Heart left ventricle (tissue), 16 donors: ENCODE results near the gene PADI2. TPM values are rescaled to one million over a fixed set of nuclear protein-coding genes. Genes with fewer than 3 reads are reported as not detected.

Experiments
- ATAC-seq, 4 donors: fragments of 200-7000 bp; cut with Tn5 transposase; one replicate each; pipeline ENCODE4 v1.9.1; 2020 to 2022; ENCODE audit warnings: moderate library complexity in 4 of 4, mild to moderate bottlenecking in 3 of 4, moderate number of reproducible peaks in 1 of 4
- DNase-seq, 5 donors: peaks; one replicate each; pipeline ENCODE4 v3.0.0-alpha.2; 2020
- H3K27ac ChIP-seq, 12 donors: fragments of 200-600 bp; sonication (generic) in 4 of 12; one replicate each; pipeline versions ENCODE4 v1.5.0 to v1.8.0; 2016 to 2022; ENCODE audit warnings: mild to moderate bottlenecking in 2 of 12
- H3K27me3 ChIP-seq, 9 donors: fragments of 200-600 bp; sonication (generic) in 2 of 9; one replicate each; pipeline versions ENCODE4 v1.5.1 to v1.8.0; 2016 to 2022; ENCODE audit warnings: mild to moderate bottlenecking in 3 of 9
- H3K36me3 ChIP-seq, 9 donors: fragments of 200-600 bp; sonication (generic) in 2 of 9; one replicate each; pipeline versions ENCODE4 v1.5.0 to v1.8.0; 2018 to 2022; ENCODE audit warnings: mild to moderate bottlenecking in 2 of 9
- H3K4me1 ChIP-seq, 12 donors: fragments of 200-600 bp; sonication (generic) in 4 of 12; one replicate each; pipeline versions ENCODE4 v1.5.0 to v1.8.0; 2016 to 2022; ENCODE audit warnings: mild to moderate bottlenecking in 3 of 12
- H3K4me3 ChIP-seq, 12 donors: fragments of 200-600 bp; sonication (generic) in 4 of 12; one replicate each; pipeline versions ENCODE4 v1.5.0 to v1.8.0; 2017 to 2022; ENCODE audit warnings: mild to moderate bottlenecking in 9 of 12, moderate library complexity in 4 of 12
- H3K9me3 ChIP-seq, 12 donors: fragments of 200-600 bp; sonication (generic) in 4 of 12; one replicate each; pipeline versions ENCODE4 v1.5.0 to v1.8.0; 2016 to 2022; ENCODE audit warnings: mild to moderate bottlenecking in 1 of 12
- CTCF ChIP-seq, 12 donors: fragments of 200-600 bp; sonication (generic) in 4 of 12; IDR thresholded peaks; one replicate each; pipeline versions ENCODE4 v1.5.0 to v1.8.0; 2018 to 2022; ENCODE audit warnings: antibody characterized with exemption in 12 of 12, mild to moderate bottlenecking in 5 of 12
- POLR2A ChIP-seq, 2 donors: fragments of 450-650 bp; IDR thresholded peaks; one replicate each; pipeline ENCODE4 v1.6.1; 2017; ENCODE audit warnings: antibody characterized with exemption in 2 of 2, mild to moderate bottlenecking in 2 of 2, moderate library complexity in 2 of 2
- WGBS, 4 donors: extraction: QIAGEN DNeasy Blood & Tissue Kit in 2 of 4; methylation state at CpG; one replicate each; pipeline versions ENCODE4 v1.1.5 to v1.1.7; 2013 to 2018; 5-methylcytosine and 5-hydroxymethylcytosine counted together
- intact Hi-C, 10 donors: fragments of 100-400 bp; cut with DNase I; formaldehyde crosslinking; loops; one replicate each; pipeline versions ENCODE4 v1.11.1 to v1.14.2; 2022
- polyA plus RNA-seq, 2 donors: library from polyadenylated mRNA; stranded (reverse); fragments of 200-250 nt; gene quantifications; one replicate each; pipeline ENCODE4 v1.2.3, GENCODE V29; 2013
- total RNA-seq, 9 donors: library from RNA; depleted of rRNA in 2 of 9; stranded (reverse); fragments of >200 nt in 2 of 9; fragmentation: NEBNext Ultra II Directional in 3 of 9; extraction: Animal tissue kit (Norgen Biotek cat#: 25700) in 3 of 9; gene quantifications; one replicate each; pipeline versions ENCODE4 v1.1.0 to v1.2.4, GENCODE V29; 2016 to 2023
- donor health status: ischemic (EF 13 %, LVEDD 7.1; RV severe dilation, severe dysfunction).
- donor health status: healthy with polysubstance abuse.
- donor health status: DM: no; HTN: yes; CAD: no.
- donor health status: DM: no; HTN: no; CAD: no.
- donor health status: ischemic (EF 25% LVEDD 6.9; RV normal size, moderate dysfunction).
- donor health status: ischemic (EF 25% LVEDD 5.7; RV mildly dilated, moderate dysfunction).
- donor health status: healthy.
- donor health status: DM: yes; HTN: yes; CAD: no.
- donor health status: ischemic (EF 35%, LVEDD 5.7; RV mildly dilated, moderate dysfunction).
- donor health status: nonischemic (EF 11% LVEDD 7.7; RV severe dilation, severe dysfunction).
- donor health status: DM: yes; HTN: yes; CAD: no.
- donor health status: PGD.
- donor health status: ischemic (EF 29% LVEDD 5.4; RV normal size, mild dysfunction).
- donor health status: nonischemic (EF 23%, LVEDD 6.1; RV moderate dilation, normal function).

PADI2 gene
- total and polyA plus RNA-seq, 11 donors: 0.08 to 2.0 (median 0.49) TPM

GRCh38 chr1:17095141-17095540, 24.1 kb downstream of the PADI2 start:
- H3K27me3 ChIP-seq: no peaks in the 10 kb centered on the region
- no peak for DNase-seq
- TF ChIP-seq POLR2A (IDR thresholded peaks at IDR 0.05): no peak
- TF ChIP-seq CTCF (IDR thresholded peaks at IDR 0.05): no peak
- H3K4me1 ChIP-seq: peaks cover 0 to 13% (median 0%) of the 10 kb centered on the region in 12 donors
- intact Hi-C loops: no loop called here
- no peak overlapping the region for H3K4me3 ChIP-seq
- H3K36me3 ChIP-seq: no peaks in the 10 kb centered on the region
- WGBS, 4 donors: 34 to 61% (median 50%) methylated on average over 4 of the region's 4 CpGs
- peaks cover 0 to 9% (median 0%) of the 10 kb centered on the region in 12 donors for H3K9me3 ChIP-seq
- H3K27ac ChIP-seq: no peak overlapping the region
- ATAC-seq: no peak

- intact Hi-C loops: no loop called here
- Histone ChIP-seq H3K4me1 (peaks cover 0 to 13% (median 0%) of the 10 kb centered on the region in 12 donors), H3K27ac (no peak overlapping the region), H3K4me3 (no peak overlapping the region), H3K9me3 (peaks cover 0 to 9% (median 0%) of the 10 kb centered on the region in 12 donors), H3K27me3 (no peaks in the 10 kb centered on the region), H3K36me3 (no peaks in the 10 kb centered on the region)
- no peak for TF ChIP-seq CTCF (IDR thresholded peaks at IDR 0.05)
- no peak for TF ChIP-seq POLR2A (IDR thresholded peaks at IDR 0.05)
- WGBS, 4 donors: 59 to 68% (median 63%) methylated on average over 5 of the region's 5 CpGs
- DNase-seq (no peak), ATAC-seq (no peak)
Observed at GRCh38 chr1:17094664-17095063, 24.6 kb downstream of the PADI2 start.

GRCh38 chr1:17093822-17094393, 25.3 kb downstream of the PADI2 start:
- Histone ChIP-seq H3K36me3 (no peaks in the 10 kb centered on the region), H3K27me3 (no peaks in the 10 kb centered on the region), H3K4me1 (peaks cover 0 to 11% (median 0%) of the 10 kb centered on the region in 12 donors), H3K4me3 (no peak overlapping the region), H3K9me3 (peaks cover 0 to 9% (median 0%) of the 10 kb centered on the region in 12 donors), H3K27ac (peak overlapping the region in 1 of 12 donors; percentile 37)
- 83 to 85% (median 84%) methylated on average over 5 to 8 of the region's 8 CpGs for WGBS, 4 donors
- TF ChIP-seq POLR2A (IDR thresholded peaks at IDR 0.05) (no peak), CTCF (IDR thresholded peaks at IDR 0.05) (no peak)
- ATAC-seq (no peak), DNase-seq (no peak)
- intact Hi-C loops: no loop called here

GRCh38 chr1:17091252-17091651, 28.0 kb downstream of the PADI2 start:
- H3K36me3 ChIP-seq: no peaks in the 10 kb centered on the region
- 71 to 89% (median 77%) methylated on average over 6 to 7 of the region's 7 CpGs for WGBS, 4 donors
- no peak overlapping the region for H3K4me3 ChIP-seq
- no peak overlapping the region for H3K27ac ChIP-seq
- TF ChIP-seq CTCF (IDR thresholded peaks at IDR 0.05) (no peak), POLR2A (IDR thresholded peaks at IDR 0.05) (no peak)
- no peaks in the 10 kb centered on the region for H3K4me1 ChIP-seq
- intact Hi-C loops: no loop called here
- H3K9me3 ChIP-seq: peaks cover 0 to 9% (median 0%) of the 10 kb centered on the region in 12 donors
- DNase-seq: no peak
- no peaks in the 10 kb centered on the region for H3K27me3 ChIP-seq
- no peak for ATAC-seq
